ENCODE data around the gene LRMDA.

DNA sequence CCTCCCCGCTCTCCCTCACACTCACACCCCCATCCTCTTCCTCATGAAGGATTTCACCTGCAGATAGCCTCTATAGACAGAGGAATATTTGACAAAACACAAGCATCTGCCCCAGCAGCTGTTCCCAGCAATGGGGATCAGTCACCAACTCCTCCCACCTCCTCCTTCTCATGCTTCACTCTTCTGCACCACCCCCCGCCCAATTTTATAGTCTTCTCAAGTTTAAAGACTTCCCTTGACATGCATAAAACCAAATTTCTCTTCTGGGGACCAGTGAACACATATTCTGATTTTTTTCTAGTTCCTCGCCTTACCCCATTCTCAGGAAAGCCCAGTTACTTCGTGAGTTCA, 654.4 kb downstream of the LRMDA start:
- TF ChIP-seq, protein P1, sequence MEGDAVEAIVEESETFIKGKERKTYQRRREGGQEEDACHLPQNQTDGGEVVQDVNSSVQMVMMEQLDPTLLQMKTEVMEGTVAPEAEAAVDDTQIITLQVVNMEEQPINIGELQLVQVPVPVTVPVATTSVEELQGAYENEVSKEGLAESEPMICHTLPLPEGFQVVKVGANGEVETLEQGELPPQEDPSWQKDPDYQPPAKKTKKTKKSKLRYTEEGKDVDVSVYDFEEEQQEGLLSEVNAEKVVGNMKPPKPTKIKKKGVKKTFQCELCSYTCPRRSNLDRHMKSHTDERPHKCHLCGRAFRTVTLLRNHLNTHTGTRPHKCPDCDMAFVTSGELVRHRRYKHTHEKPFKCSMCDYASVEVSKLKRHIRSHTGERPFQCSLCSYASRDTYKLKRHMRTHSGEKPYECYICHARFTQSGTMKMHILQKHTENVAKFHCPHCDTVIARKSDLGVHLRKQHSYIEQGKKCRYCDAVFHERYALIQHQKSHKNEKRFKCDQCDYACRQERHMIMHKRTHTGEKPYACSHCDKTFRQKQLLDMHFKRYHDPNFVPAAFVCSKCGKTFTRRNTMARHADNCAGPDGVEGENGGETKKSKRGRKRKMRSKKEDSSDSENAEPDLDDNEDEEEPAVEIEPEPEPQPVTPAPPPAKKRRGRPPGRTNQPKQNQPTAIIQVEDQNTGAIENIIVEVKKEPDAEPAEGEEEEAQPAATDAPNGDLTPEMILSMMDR (IDR thresholded peaks at IDR 0.05; ENCODE audit: insufficient read depth, low read length, poor library complexity, severe bottlenecking): no peak
- no peak for TF ChIP-seq EZH2phosphoT487 (conservative IDR thresholded peaks at IDR 0.05; ENCODE audit: low read length)

All from SU-DHL-6 (cell line).